Forelimb muscle (tissue), 1 donor: ENCODE results near the gene MYH6. TPM values are rescaled to one million over a fixed set of nuclear protein-coding genes. Genes with fewer than 3 reads are reported as not detected.

Source experiments
- DNase-seq: peaks from one replicate; pipeline ENCODE4 v3.0.0-alpha.2; 2013; ENCODE audit warnings: low read depth
- polyA plus RNA-seq: library from polyadenylated mRNA; unstranded; fragments of 120-200 nt; gene quantifications from one replicate; pipeline ENCODE4 v1.2.1, GENCODE V29; 2013; ENCODE audit not compliant: insufficient read length

MYH6 gene
- polyA plus RNA-seq, 1 donor: 7.0 TPM

- no peak for DNase-seq
Measured at GRCh38 chr14:23377573-23378563, 30.2 kb downstream of the MYH6 start.

- no peak for DNase-seq
Measured at GRCh38 chr14:23377198-23377550, 30.9 kb downstream of the MYH6 start.

DNA sequence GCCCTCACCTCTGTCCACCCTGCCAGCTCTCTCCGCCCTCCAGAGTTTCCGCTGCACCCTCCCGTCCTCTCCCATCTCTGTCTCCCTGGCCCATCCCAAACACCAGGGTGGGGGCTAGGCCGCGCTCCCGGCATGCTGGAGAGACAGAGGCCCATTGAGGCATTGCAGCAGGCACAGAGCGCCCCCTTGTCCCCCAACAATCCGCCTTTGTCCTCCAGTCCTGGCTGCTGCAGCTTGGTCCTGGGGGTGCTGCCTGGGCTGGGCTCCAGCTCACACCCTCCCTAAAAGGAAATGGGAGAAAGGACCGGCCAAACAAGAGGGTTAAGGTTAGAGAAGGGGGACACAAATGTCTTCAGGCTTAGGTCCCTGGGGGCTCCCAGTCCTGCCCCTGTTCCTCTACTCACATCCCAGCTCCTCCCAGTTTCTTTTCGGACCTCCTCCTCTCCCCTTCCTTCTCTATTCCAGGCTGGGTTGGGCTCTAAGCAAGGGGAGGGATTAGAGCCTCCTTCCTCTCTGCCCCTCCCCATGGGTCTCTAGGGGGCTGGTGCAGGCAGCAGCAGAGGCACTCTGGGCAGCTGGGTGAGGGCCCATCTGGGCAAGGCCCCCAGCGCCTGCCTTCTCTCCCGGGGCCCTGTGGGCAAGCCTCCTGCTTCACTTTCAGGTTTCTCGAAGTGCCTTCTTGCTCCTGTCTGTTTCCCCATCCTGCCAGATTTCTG, 31.4 kb downstream of the MYH6 start, which contains the start of gene CMTM5:
CMTM5 (plus strand) TSS at position 565 of the 716 bp plus-strand sequence. CDS start 206 bp downstream, outside the sequence.
- no peak for DNase-seq

GRCh38 chr14:23375527-23376251, 32.4 kb downstream of the MYH6 start:
- no peak for DNase-seq

GRCh38 chr14:23373041-23373440, 35.0 kb downstream of the MYH6 start:
- DNase-seq: no peak

- no peak for DNase-seq
Measured at GRCh38 chr14:23372509-23372908, 35.6 kb downstream of the MYH6 start, which contains the start of gene IL25. TSS of gene IL25 (plus strand) at chr14:23372809.

GRCh38 chr14:23371865-23372264, 36.2 kb downstream of the MYH6 start:
- no peak for DNase-seq

GRCh38 chr14:23370221-23370620, 37.9 kb downstream of the MYH6 start:
- no peak for DNase-seq

GRCh38 chr14:23366426-23366921, 41.6 kb downstream of the MYH6 start:
- DNase-seq: no peak

DNA sequence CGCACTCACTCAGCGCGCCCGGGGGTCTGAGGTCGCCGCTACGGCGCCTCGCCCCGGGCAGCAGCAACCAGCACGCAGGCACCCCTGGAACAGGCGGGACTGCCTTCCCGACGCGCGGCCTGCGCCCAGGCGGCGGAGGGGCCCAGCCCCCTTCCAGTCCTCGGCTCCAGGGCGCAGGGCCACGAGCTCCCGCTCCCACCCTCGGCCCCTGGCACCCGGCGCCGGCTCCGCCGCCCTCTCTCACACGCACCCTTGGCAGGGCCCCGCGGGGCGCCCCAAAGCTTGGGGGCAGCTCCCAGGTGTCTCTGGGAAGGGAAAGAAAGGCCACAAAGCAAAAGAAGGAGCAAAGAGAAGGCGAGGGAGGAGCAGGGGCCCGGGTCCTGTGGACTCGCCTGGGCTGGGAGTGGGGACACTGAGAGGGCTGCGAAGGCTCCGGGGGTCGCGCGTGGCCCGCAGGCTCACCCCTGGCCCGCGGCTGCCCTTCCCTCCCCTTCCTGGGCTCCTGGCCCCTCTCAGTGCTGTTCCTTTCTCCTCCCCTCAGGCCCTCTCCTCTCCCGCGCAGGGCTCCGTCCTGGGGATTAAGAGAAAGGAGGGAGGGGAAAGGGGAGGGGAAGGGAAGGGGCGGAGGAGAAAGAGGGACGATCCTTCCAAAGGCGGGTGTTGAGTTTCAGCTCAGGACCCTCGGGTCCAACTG, 42.2 kb downstream of the MYH6 start:
- DNase-seq: peak; percentile 70

- DNase-seq: no peak
Measured at GRCh38 chr14:23365036-23365731, 42.9 kb downstream of the MYH6 start, which contains the start of gene EFS. TSS of gene EFS (minus strand) at chr14:23365172. CDS start at chr14:23365025, 147 bp downstream.

GRCh38 chr14:23364164-23365035, 43.7 kb downstream of the MYH6 start:
- DNase-seq: peak; percentile 34

GRCh38 chr14:23362200-23362599, 45.9 kb downstream of the MYH6 start:
- DNase-seq: no peak

- no peak for DNase-seq
Measured at GRCh38 chr14:23361763-23362162, 46.3 kb downstream of the MYH6 start.

DNA sequence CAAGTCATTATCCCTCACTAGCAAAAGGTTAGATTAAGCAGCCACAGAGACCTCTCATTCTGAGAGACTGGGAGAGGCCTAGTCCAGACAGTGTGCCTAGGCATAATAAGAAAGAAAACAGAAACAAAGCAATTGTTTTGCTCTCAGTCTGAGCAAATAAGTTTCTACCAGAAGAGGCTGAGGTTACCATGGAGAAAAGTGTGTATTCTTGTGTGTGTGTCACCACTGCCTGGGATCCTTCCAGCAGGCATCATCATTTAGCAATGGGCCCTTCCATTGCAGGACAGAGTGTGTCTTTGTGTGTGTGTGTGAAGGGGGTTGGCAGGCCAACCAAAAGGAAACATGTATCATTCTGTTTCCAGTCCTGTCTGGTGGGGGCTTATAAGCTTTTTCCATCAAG, 46.8 kb downstream of the MYH6 start:
- DNase-seq: no peak

GRCh38 chr14:23360496-23360895, 47.6 kb downstream of the MYH6 start:
- DNase-seq: no peak

- no peak for DNase-seq
Measured at GRCh38 chr14:23359722-23360447, 48.2 kb downstream of the MYH6 start.

- DNase-seq: no peak
Measured at GRCh38 chr14:23359167-23359626, 48.9 kb downstream of the MYH6 start.
